ENCODE results near the gene OCA2.

Gene OCA2

GRCh38 chr15:28118531-28118930 is 19.4 kb upstream of the OCA2 start:
- no peak for DNase-seq

- DNase-seq, result no peak
Observed at GRCh38 chr15:28118083-28118482, 19.0 kb upstream of the OCA2 start.

GRCh38 chr15:28117432-28117990 is 18.4 kb upstream of the OCA2 start:
- DNase-seq, result no peak

GRCh38 chr15:28116521-28117431 is 17.7 kb upstream of the OCA2 start:
- no peak for DNase-seq

- DNase-seq, result no peak
Observed at GRCh38 chr15:28115871-28116270, 16.8 kb upstream of the OCA2 start.

- no peak for DNase-seq
Observed at GRCh38 chr15:28114721-28115622, 15.9 kb upstream of the OCA2 start.

GRCh38 chr15:28114114-28114455 is 15.0 kb upstream of the OCA2 start:
- no peak for DNase-seq

- DNase-seq, result no peak
Observed at GRCh38 chr15:28113394-28114113, 14.4 kb upstream of the OCA2 start.

GRCh38 chr15:28112962-28113361 is 13.8 kb upstream of the OCA2 start:
- no peak for DNase-seq

GRCh38 chr15:28112101-28112760 is 13.1 kb upstream of the OCA2 start:
- no peak for DNase-seq

GRCh38 chr15:28111543-28111942 is 12.4 kb upstream of the OCA2 start:
- DNase-seq, result no peak

GRCh38 chr15:28110481-28110881 is 11.4 kb upstream of the OCA2 start:
- DNase-seq, result no peak

GRCh38 chr15:28109626-28110455 is 10.7 kb upstream of the OCA2 start:
- no peak for DNase-seq

- DNase-seq, result no peak
Observed at GRCh38 chr15:28107904-28108275, 8.8 kb upstream of the OCA2 start.

GRCh38 chr15:28107111-28107903 is 8.2 kb upstream of the OCA2 start:
- no peak for DNase-seq

GRCh38 chr15:28106294-28107110 is 7.4 kb upstream of the OCA2 start:
- no peak for DNase-seq

- DNase-seq, result no peak
Observed at GRCh38 chr15:28105793-28106192, 6.7 kb upstream of the OCA2 start.

- no peak for DNase-seq
Observed at GRCh38 chr15:28105224-28105791, 6.2 kb upstream of the OCA2 start.

- DNase-seq, result no peak
Observed at GRCh38 chr15:28104326-28104725, 5.2 kb upstream of the OCA2 start.

All from NCI-H2029 treated with DMSO at 0.1 percent for 48 hours (cell line).